NT2/D1 (cell line): Measurements from ENCODE around the gene FAP.

Experiments used
- SUZ12 ChIP-seq: IDR thresholded peaks from 2 replicates; pipeline ENCODE4 v1.6.1; 2011; ENCODE audit not compliant: insufficient read length, insufficient read depth; ENCODE audit errors: extremely low read depth
- YY1 ChIP-seq: IDR thresholded peaks from 2 replicates; pipeline ENCODE4 v1.6.1; 2011; ENCODE audit not compliant: insufficient read length, insufficient read depth
- ZNF274 ChIP-seq: IDR thresholded peaks from 2 replicates; pipeline ENCODE4 v1.6.1; 2011; ENCODE audit warnings: mild to moderate bottlenecking, low read depth, low read length

DNA sequence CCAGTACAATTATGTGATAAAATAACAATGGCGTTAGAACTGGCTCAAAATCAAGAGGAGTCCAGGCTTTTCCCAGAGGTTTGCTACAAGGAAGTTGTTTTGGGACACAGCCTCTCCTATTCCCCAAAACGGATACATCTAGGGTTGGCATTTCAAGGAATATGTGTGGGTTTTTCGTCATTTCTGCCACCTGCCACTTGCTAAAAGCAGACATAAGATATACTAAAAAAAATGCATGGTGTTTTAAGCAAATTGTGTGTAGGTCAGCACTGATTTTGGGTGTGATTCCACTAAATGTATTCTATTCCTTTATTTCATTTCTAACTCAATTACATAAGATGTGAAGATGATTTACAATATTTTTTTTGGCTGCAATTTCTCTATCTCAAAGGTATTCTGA, 54.8 kb downstream of the FAP start:
- TF ChIP-seq YY1: no peak
- no peak for TF ChIP-seq ZNF274
- TF ChIP-seq SUZ12: no peak
